Panc1 (cell line): ENCODE results near the gene GPR176.

Source experiments
- TCF7L2 ChIP-seq: IDR thresholded peaks from 2 replicates; pipeline ENCODE4 v1.6.1; 2011; ENCODE audit warnings: mild to moderate bottlenecking, low read depth, low read length, inconsistent platforms
- TF ChIP-seq, protein P1 (sequence below): fragments of 450-650 bp; IDR thresholded peaks from 2 replicates; pipeline ENCODE4 v1.5.1; 2017; ENCODE audit warnings: mild to moderate bottlenecking
- TF ChIP-seq, protein P2 (sequence below), 2 experiments: IDR thresholded peaks; 2 replicates each; pipeline ENCODE4 v1.6.1; 2011 to 2012; ENCODE audit warnings: low read depth in 2 of 2, control low read depth in 1 of 2, low read length in 1 of 2, mild to moderate bottlenecking in 1 of 2, moderate library complexity in 1 of 2; ENCODE audit not compliant: insufficient read depth in 1 of 2

DNA sequence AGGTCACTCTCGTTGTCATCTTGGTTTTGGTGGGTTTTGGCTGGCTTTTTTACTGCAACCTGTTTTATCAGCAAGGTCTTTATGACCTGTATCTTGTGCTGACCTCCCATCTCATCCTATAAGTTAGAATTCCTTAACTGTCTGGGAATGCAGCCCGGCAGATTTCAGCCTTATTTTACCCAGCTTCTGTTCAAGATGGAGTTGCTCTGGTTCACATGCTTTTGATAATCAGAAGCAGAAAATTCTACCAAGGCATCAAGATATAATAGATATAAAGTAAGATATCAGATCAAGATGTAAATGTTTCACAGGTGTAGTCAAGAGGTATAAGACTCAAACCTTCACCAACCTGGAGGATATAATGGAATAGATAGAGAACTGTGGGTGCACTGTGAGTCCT is 16.0 kb downstream of the GPR176 start:
- TF ChIP-seq, protein P1, sequence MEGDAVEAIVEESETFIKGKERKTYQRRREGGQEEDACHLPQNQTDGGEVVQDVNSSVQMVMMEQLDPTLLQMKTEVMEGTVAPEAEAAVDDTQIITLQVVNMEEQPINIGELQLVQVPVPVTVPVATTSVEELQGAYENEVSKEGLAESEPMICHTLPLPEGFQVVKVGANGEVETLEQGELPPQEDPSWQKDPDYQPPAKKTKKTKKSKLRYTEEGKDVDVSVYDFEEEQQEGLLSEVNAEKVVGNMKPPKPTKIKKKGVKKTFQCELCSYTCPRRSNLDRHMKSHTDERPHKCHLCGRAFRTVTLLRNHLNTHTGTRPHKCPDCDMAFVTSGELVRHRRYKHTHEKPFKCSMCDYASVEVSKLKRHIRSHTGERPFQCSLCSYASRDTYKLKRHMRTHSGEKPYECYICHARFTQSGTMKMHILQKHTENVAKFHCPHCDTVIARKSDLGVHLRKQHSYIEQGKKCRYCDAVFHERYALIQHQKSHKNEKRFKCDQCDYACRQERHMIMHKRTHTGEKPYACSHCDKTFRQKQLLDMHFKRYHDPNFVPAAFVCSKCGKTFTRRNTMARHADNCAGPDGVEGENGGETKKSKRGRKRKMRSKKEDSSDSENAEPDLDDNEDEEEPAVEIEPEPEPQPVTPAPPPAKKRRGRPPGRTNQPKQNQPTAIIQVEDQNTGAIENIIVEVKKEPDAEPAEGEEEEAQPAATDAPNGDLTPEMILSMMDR = no peak
- TF ChIP-seq, protein P2, sequence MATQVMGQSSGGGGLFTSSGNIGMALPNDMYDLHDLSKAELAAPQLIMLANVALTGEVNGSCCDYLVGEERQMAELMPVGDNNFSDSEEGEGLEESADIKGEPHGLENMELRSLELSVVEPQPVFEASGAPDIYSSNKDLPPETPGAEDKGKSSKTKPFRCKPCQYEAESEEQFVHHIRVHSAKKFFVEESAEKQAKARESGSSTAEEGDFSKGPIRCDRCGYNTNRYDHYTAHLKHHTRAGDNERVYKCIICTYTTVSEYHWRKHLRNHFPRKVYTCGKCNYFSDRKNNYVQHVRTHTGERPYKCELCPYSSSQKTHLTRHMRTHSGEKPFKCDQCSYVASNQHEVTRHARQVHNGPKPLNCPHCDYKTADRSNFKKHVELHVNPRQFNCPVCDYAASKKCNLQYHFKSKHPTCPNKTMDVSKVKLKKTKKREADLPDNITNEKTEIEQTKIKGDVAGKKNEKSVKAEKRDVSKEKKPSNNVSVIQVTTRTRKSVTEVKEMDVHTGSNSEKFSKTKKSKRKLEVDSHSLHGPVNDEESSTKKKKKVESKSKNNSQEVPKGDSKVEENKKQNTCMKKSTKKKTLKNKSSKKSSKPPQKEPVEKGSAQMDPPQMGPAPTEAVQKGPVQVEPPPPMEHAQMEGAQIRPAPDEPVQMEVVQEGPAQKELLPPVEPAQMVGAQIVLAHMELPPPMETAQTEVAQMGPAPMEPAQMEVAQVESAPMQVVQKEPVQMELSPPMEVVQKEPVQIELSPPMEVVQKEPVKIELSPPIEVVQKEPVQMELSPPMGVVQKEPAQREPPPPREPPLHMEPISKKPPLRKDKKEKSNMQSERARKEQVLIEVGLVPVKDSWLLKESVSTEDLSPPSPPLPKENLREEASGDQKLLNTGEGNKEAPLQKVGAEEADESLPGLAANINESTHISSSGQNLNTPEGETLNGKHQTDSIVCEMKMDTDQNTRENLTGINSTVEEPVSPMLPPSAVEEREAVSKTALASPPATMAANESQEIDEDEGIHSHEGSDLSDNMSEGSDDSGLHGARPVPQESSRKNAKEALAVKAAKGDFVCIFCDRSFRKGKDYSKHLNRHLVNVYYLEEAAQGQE (IDR thresholded peaks at IDR 0.05; ENCODE audit: insufficient read depth in 1 of 2, low read depth in 2 of 2, low read length in 1 of 2) = no peak
- no peak for TF ChIP-seq TCF7L2
